ENCODE results near the gene PINLYP.

- TF ChIP-seq POLR2AphosphoS5 (IDR thresholded peaks at IDR 0.05; ENCODE audit: low read depth, low read length): no peak
- TF ChIP-seq SIN3A (IDR thresholded peaks at IDR 0.05; ENCODE audit: borderline replicate concordance, insufficient read depth, low read length): no peak
- no peak for TF ChIP-seq TAF1 (IDR thresholded peaks at IDR 0.05; ENCODE audit: borderline replicate concordance, insufficient read depth, low read length)
Observed at GRCh38 chr19:43570174-43570791, 5.3 kb upstream of the PINLYP start.
